ENCODE data around the gene EFCAB7.

Gene EFCAB7

GRCh38 chr1:63522891-63523728, at the start of gene EFCAB7, which contains the start of gene ITGB3BP (continued):
- peak; percentile 90 for TF ChIP-seq ZNF518A (tag by site-specific recombination; conservative IDR thresholded peaks at IDR 0.05; ENCODE audit: low read depth)
- peak; percentile 82 for TF ChIP-seq ZNF366 (tag by site-specific recombination; conservative IDR thresholded peaks at IDR 0.05)

DNA sequence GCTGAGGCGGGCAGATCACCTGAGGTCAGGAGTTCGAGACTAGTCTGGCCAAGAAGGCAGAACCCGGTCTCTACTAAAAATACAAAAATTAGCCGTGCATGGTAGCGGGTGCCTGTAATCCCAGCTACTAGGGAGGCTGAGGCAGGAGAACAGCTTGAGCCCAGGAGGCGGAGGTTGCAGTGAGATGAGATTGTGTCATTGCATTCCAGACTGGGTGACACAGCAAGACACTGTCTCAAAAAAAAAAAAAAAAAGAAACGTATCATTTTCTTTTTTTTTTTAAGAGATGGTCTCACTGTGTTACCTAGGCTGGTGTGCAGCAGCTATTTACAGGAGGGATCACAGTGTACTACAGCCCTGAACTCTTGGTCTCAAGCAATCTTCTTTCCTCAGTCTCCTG, 47.6 kb upstream of the EFCAB7 start:
- no peak overlapping the region for H3K27ac ChIP-seq (ENCODE audit: extremely low read depth, low read depth, low read length)
- no peaks in the 10 kb centered on the region for H3K9me3 ChIP-seq (ENCODE audit: control insufficient read depth, insufficient read depth, low read depth, low read length)
- H3K4me3 ChIP-seq (ENCODE audit: low read depth, low read length) = no peak overlapping the region
- H3K4me1 ChIP-seq (ENCODE audit: control insufficient read depth, insufficient read depth, low read length) = peaks cover 6% of the 10 kb centered on the region; the same call in 1 of the 2 replicates
- H3K36me3 ChIP-seq (ENCODE audit: control insufficient read depth in 2 of 2, insufficient read depth in 1 of 2, low read length in 2 of 2) = peaks cover 8 to 13% of the 10 kb centered on the region in 2 experiments
- no peak for TF ChIP-seq ZNF707 (tag by site-specific recombination; IDR thresholded peaks at IDR 0.05)
- no peak for TF ChIP-seq ZEB2 (tag by site-specific recombination; IDR thresholded peaks at IDR 0.05)
- no peak for TF ChIP-seq ZFP37 (tag by site-specific recombination; IDR thresholded peaks at IDR 0.05)
- no peak for TF ChIP-seq GLI4 (tag by site-specific recombination; IDR thresholded peaks at IDR 0.05)
- no peak for TF ChIP-seq ZNF623 (tag by site-specific recombination; IDR thresholded peaks at IDR 0.05)
- TF ChIP-seq ZNF416 (tag by site-specific recombination; IDR thresholded peaks at IDR 0.05) = no peak
- no peak for TF ChIP-seq ZBTB17 (tag by site-specific recombination; IDR thresholded peaks at IDR 0.05)
- no peak for TF ChIP-seq ZNF837 (tag by site-specific recombination; IDR thresholded peaks at IDR 0.05)
- no peak for TF ChIP-seq ZNF701 (tag by site-specific recombination; IDR thresholded peaks at IDR 0.05)
- TF ChIP-seq ZNF830 (tag by site-specific recombination; IDR thresholded peaks at IDR 0.05; ENCODE audit: low read depth) = no peak
- no peak for TF ChIP-seq ZNF398 (tag by site-specific recombination; IDR thresholded peaks at IDR 0.05)
- TF ChIP-seq EGR2 (tag by site-specific recombination; IDR thresholded peaks at IDR 0.05; ENCODE audit: low read depth) = no peak
- TF ChIP-seq, protein P1, sequence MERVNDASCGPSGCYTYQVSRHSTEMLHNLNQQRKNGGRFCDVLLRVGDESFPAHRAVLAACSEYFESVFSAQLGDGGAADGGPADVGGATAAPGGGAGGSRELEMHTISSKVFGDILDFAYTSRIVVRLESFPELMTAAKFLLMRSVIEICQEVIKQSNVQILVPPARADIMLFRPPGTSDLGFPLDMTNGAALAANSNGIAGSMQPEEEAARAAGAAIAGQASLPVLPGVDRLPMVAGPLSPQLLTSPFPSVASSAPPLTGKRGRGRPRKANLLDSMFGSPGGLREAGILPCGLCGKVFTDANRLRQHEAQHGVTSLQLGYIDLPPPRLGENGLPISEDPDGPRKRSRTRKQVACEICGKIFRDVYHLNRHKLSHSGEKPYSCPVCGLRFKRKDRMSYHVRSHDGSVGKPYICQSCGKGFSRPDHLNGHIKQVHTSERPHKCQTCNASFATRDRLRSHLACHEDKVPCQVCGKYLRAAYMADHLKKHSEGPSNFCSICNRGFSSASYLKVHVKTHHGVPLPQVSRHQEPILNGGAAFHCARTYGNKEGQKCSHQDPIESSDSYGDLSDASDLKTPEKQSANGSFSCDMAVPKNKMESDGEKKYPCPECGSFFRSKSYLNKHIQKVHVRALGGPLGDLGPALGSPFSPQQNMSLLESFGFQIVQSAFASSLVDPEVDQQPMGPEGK (tag by site-specific recombination; IDR thresholded peaks at IDR 0.05) = no peak
- TF ChIP-seq ZNF223 (tag by site-specific recombination; IDR thresholded peaks at IDR 0.05) = no peak
- TF ChIP-seq ZNF514 (tag by site-specific recombination; IDR thresholded peaks at IDR 0.05) = no peak
- no peak for TF ChIP-seq ZNF24 (tag by site-specific recombination; IDR thresholded peaks at IDR 0.05)
- no peak for TF ChIP-seq ZNF26 (tag by site-specific recombination; IDR thresholded peaks at IDR 0.05)
- no peak for TF ChIP-seq MEIS1 (CRISPR knock-in tag; IDR thresholded peaks at IDR 0.05; ENCODE audit: borderline replicate concordance)
- no peak for TF ChIP-seq ZNF23 (tag by site-specific recombination; IDR thresholded peaks at IDR 0.05; ENCODE audit: borderline replicate concordance)
- ChIA-PET CTCF (no interaction called here), POLR2A (no interaction called here)
